Liver (tissue), 9 donors: ENCODE results near the gene SLC7A4. TPM values are rescaled to one million over a fixed set of nuclear protein-coding genes. Genes with fewer than 3 reads are reported as not detected.

Experiments
- DNase-seq: peaks from one replicate; pipeline ENCODE4 v3.0.0-alpha.2; 2017; ENCODE audit warnings: low spot score
- H3K27ac ChIP-seq, 2 donors: one replicate each; pipeline ENCODE4 v1.7.0; 2013; ENCODE audit warnings: inconsistent platforms in 2 of 2, low read length in 2 of 2, control low read depth in 1 of 2, low read depth in 1 of 2, mild to moderate bottlenecking in 1 of 2
- H3K27me3 ChIP-seq, 4 donors: one replicate each; pipeline versions ENCODE4 v1.6.1 to v1.7.0; 2013; ENCODE audit warnings: low read length in 3 of 4, inconsistent platforms in 1 of 4, mild to moderate bottlenecking in 1 of 4, moderate library complexity in 1 of 4; ENCODE audit not compliant: control insufficient read depth in 4 of 4, insufficient read depth in 4 of 4
- H3K36me3 ChIP-seq, 4 donors: one replicate each; pipeline versions ENCODE4 v1.6.1 to v1.7.0; 2013; ENCODE audit warnings: low read length in 3 of 4, mild to moderate bottlenecking in 3 of 4, low read depth in 1 of 4, moderate library complexity in 1 of 4; ENCODE audit not compliant: control insufficient read depth in 4 of 4, insufficient read depth in 3 of 4
- H3K4me1 ChIP-seq, 4 donors: one replicate each; pipeline versions ENCODE4 v1.6.1 to v1.7.0; 2013; ENCODE audit warnings: low read length in 3 of 4, mild to moderate bottlenecking in 3 of 4, moderate library complexity in 1 of 4; ENCODE audit not compliant: control insufficient read depth in 4 of 4, insufficient read depth in 4 of 4
- H3K4me3 ChIP-seq, 3 donors: one replicate each; pipeline versions ENCODE4 v1.6.1 to v1.7.0; 2013; ENCODE audit warnings: low read length in 3 of 3, control low read depth in 1 of 3, low read depth in 1 of 3, mild to moderate bottlenecking in 1 of 3
- H3K9ac ChIP-seq, 2 donors: one replicate each; pipeline ENCODE4 v1.7.0; 2013; ENCODE audit warnings: low read length in 2 of 2, mild to moderate bottlenecking in 2 of 2, moderate library complexity in 2 of 2, control low read depth in 1 of 2, low read depth in 1 of 2
- H3K9me3 ChIP-seq, 4 donors: one replicate each; pipeline versions ENCODE4 v1.6.1 to v1.7.0; 2013; ENCODE audit warnings: low read length in 3 of 4; ENCODE audit not compliant: control insufficient read depth in 4 of 4
- CTCF ChIP-seq: fragments of 150-350 bp; IDR thresholded peaks from 2 replicates; pipeline ENCODE4 v1.5.1; 2017; ENCODE audit warnings: improper control_type of control experiment, low read depth, low read length; ENCODE audit not compliant: missing input control
- EGR1 ChIP-seq, 2 donors: IDR thresholded peaks; 2 replicates each; pipeline ENCODE4 v1.6.1; 2016 to 2018; ENCODE audit warnings: antibody characterized with exemption in 2 of 2, low read depth in 2 of 2
- GABPA ChIP-seq, 2 donors: IDR thresholded peaks in 1 of 2; conservative IDR thresholded peaks in 1 of 2; 2 replicates each; pipeline ENCODE4 v1.6.1; 2016; ENCODE audit warnings: antibody characterized with exemption in 2 of 2, mild to moderate bottlenecking in 1 of 2, moderate library complexity in 1 of 2
- HNF4G ChIP-seq: IDR thresholded peaks from 2 replicates; pipeline ENCODE4 v1.6.1; 2016; ENCODE audit warnings: antibody characterized with exemption
- JUND ChIP-seq, 2 donors: IDR thresholded peaks; 2 replicates each; pipeline ENCODE4 v1.6.1; 2016; ENCODE audit warnings: antibody characterized with exemption in 2 of 2
- MAX ChIP-seq: IDR thresholded peaks from 2 replicates; pipeline ENCODE4 v1.6.1; 2016; ENCODE audit warnings: antibody characterized with exemption
- NR2F2 ChIP-seq: IDR thresholded peaks from 2 replicates; pipeline ENCODE4 v1.6.1; 2016; ENCODE audit warnings: antibody characterized with exemption
- RAD21 ChIP-seq, 2 donors: IDR thresholded peaks; 2 replicates each; pipeline ENCODE4 v1.6.1; 2016; ENCODE audit warnings: antibody characterized with exemption in 2 of 2, mild to moderate bottlenecking in 2 of 2
- REST ChIP-seq: IDR thresholded peaks from 2 replicates; pipeline ENCODE4 v1.6.1; 2016; ENCODE audit warnings: antibody characterized with exemption, mild to moderate bottlenecking
- RXRA ChIP-seq, 2 donors: IDR thresholded peaks; 2 replicates each; pipeline ENCODE4 v1.6.1; 2017 to 2018; ENCODE audit warnings: antibody characterized with exemption in 2 of 2, mild to moderate bottlenecking in 1 of 2
- SP1 ChIP-seq: IDR thresholded peaks from 2 replicates; pipeline ENCODE4 v1.6.1; 2018; ENCODE audit warnings: antibody characterized with exemption, mild to moderate bottlenecking
- TAF1 ChIP-seq: conservative IDR thresholded peaks from 2 replicates; pipeline ENCODE4 v1.6.1; 2016; ENCODE audit warnings: antibody characterized with exemption, mild to moderate bottlenecking
- YY1 ChIP-seq: IDR thresholded peaks from 2 replicates; pipeline ENCODE4 v1.6.1; 2016; ENCODE audit warnings: antibody characterized with exemption, mild to moderate bottlenecking
- ZBTB33 ChIP-seq: IDR thresholded peaks from 2 replicates; pipeline ENCODE4 v1.6.1; 2016; ENCODE audit warnings: antibody characterized with exemption
- WGBS: extraction: QIAGEN DNeasy Blood & Tissue Kit; methylation state at CpG from one replicate; pipeline ENCODE4 v1.1.7; 2013; 5-methylcytosine and 5-hydroxymethylcytosine counted together
- polyA plus RNA-seq, 2 donors: library from polyadenylated mRNA; stranded (reverse) in 1 of 2; unstranded in 1 of 2; fragments of 200-250 nt in 1 of 2; fragments of >200 nt in 1 of 2; fragmentation: Nextera tagmentation in 1 of 2; extraction: Ambion mirVana in 1 of 2; gene quantifications; one replicate each; pipeline versions ENCODE4 v1.2.1 to v1.2.3, GENCODE V29; 2013 to 2015
- total RNA-seq, 2 donors: library from RNA; depleted of rRNA; stranded (reverse); fragments of >200 nt; gene quantifications; one replicate each; pipeline ENCODE4 v1.2.3, GENCODE V29; 2014
- donor health status: healthy.
- donor health status: healthy.
- donor health status: healthy.
- donor health status: healthy.
- donor health status: healthy.

Gene SLC7A4
- total and polyA plus RNA-seq, 4 donors: 0.11 to 0.67 (median 0.33) TPM

GRCh38 chr22:20983081-20983771, 49.1 kb downstream of the SLC7A4 start:
- no peak for DNase-seq
- H3K36me3 ChIP-seq: peaks cover 3 to 15% (median 4%) of the 10 kb centered on the region in 4 donors
- TF ChIP-seq HNF4G (no peak), TAF1 (no peak), NR2F2 (no peak), REST (no peak), GABPA (IDR thresholded peaks at IDR 0.05 in 1 of 2, conservative IDR thresholded peaks at IDR 0.05 in 1 of 2) (no peak), SP1 (no peak), ZBTB33 (no peak), RXRA (IDR thresholded peaks at IDR 0.05) (no peak), RAD21 (IDR thresholded peaks at IDR 0.05) (no peak), MAX (no peak), EGR1 (IDR thresholded peaks at IDR 0.05; ENCODE audit: low read depth in 2 of 2) (no peak), JUND (IDR thresholded peaks at IDR 0.05) (no peak)
- no peaks in the 10 kb centered on the region for H3K9me3 ChIP-seq
- H3K4me1 ChIP-seq: peaks cover 7 to 36% (median 27%) of the 10 kb centered on the region in 4 donors
- WGBS: 84% methylated on average over 5 of the region's 5 CpGs
- no peaks in the 10 kb centered on the region for H3K27me3 ChIP-seq
- peak overlapping the region; percentile 55 to 91 (median 71) for H3K4me3 ChIP-seq
- no peak overlapping the region for H3K27ac ChIP-seq
- peak overlapping the region; percentile 70 to 94 for H3K9ac ChIP-seq

- H3K9me3 ChIP-seq: no peaks in the 10 kb centered on the region
- TF ChIP-seq YY1 (no peak), NR2F2 (no peak), HNF4G (no peak), EGR1 (IDR thresholded peaks at IDR 0.05; ENCODE audit: low read depth in 2 of 2) (no peak), CTCF (no peak), SP1 (no peak), MAX (no peak), REST (no peak)
- peak overlapping the region; percentile 86 to 88 for H3K27ac ChIP-seq
- peak overlapping the region; percentile 55 to 91 (median 71) for H3K4me3 ChIP-seq
- H3K9ac ChIP-seq: peak overlapping the region; percentile 70 to 94
- peak; percentile 43 for DNase-seq
- WGBS: 3% methylated on average over 12 of the region's 12 CpGs
- peaks cover 7 to 36% (median 27%) of the 10 kb centered on the region in 4 donors for H3K4me1 ChIP-seq
- no peaks in the 10 kb centered on the region for H3K27me3 ChIP-seq
- H3K36me3 ChIP-seq: peaks cover 0 to 8% (median 3%) of the 10 kb centered on the region in 4 donors
Measured at GRCh38 chr22:20982563-20982882, 49.8 kb downstream of the SLC7A4 start.
